GM23248 (cell line): ENCODE results near the gene ARL5B.

ENCODE experiments used
- EZH2 ChIP-seq: fragments of 200-600 bp; sonication (generic); IDR thresholded peaks from 2 replicates; pipeline ENCODE4 v1.6.1; 2018; ENCODE audit warnings: antibody characterized with exemption, mild to moderate bottlenecking; ENCODE audit not compliant: insufficient read depth, poor library complexity, severe bottlenecking
- EZH2phosphoT487 ChIP-seq: fragments of 200-600 bp; sonication (generic); IDR thresholded peaks from 2 replicates; pipeline ENCODE4 v1.6.1; 2018; ENCODE audit warnings: antibody characterized with exemption, moderate library complexity, mild to moderate bottlenecking, low read depth; ENCODE audit not compliant: insufficient read depth

GRCh38 chr10:18650404-18650997 is 8.7 kb upstream of the ARL5B start:
- no peak for TF ChIP-seq EZH2phosphoT487
- no peak for TF ChIP-seq EZH2
